HG03159 (cell line): Measurements from ENCODE around the gene HOXC11.

ENCODE experiments used
- ATAC-seq: cut with Tn5 transposase; IDR thresholded peaks from one replicate; pipeline ENCODE4 v1.9.1; 2021; ENCODE audit warnings: mild to moderate bottlenecking, moderate library complexity; ENCODE audit not compliant: unreplicated experiment

The HOXC11 gene

GRCh38 chr12:53971686-53972085, 1.2 kb upstream of the HOXC11 start:
- ATAC-seq = no peak

GRCh38 chr12:53972152-53972702, 699 bp upstream of the HOXC11 start:
- no peak for ATAC-seq

- ATAC-seq = no peak
Observed at GRCh38 chr12:53973236-53974042, 513 bp downstream of the HOXC11 start.

GRCh38 chr12:53974084-53975063, 1.4 kb downstream of the HOXC11 start, which contains the start of gene HOTAIR:
HOTAIR (minus strand) TSS chr12:53974954.
- no peak for ATAC-seq

GRCh38 chr12:53975064-53975471, 2.1 kb downstream of the HOXC11 start:
- ATAC-seq = no peak

GRCh38 chr12:53975479-53976152, 2.7 kb downstream of the HOXC11 start:
- ATAC-seq = no peak

GRCh38 chr12:53976172-53976822, 3.4 kb downstream of the HOXC11 start:
- ATAC-seq = no peak

GRCh38 chr12:53976823-53977595, 4.1 kb downstream of the HOXC11 start:
- ATAC-seq = no peak

GRCh38 chr12:53977596-53978445, 4.9 kb downstream of the HOXC11 start:
- no peak for ATAC-seq

- no peak for ATAC-seq
Observed at GRCh38 chr12:53978477-53979356, 5.8 kb downstream of the HOXC11 start.

- no peak for ATAC-seq
Observed at GRCh38 chr12:53980104-53980801, 7.3 kb downstream of the HOXC11 start.

GRCh38 chr12:53980802-53981496, 8.0 kb downstream of the HOXC11 start:
- no peak for ATAC-seq

GRCh38 chr12:53981634-53982565, 9.0 kb downstream of the HOXC11 start:
- ATAC-seq = no peak

GRCh38 chr12:53982648-53983567, 10.0 kb downstream of the HOXC11 start:
- ATAC-seq = no peak
